Common myeloid progenitor, CD34-positive (primary cell): ENCODE results near the gene GNAI1. TPM values are rescaled to one million over a fixed set of nuclear protein-coding genes. Genes with fewer than 3 reads are reported as not detected.

Source experiments
- CTCF ChIA-PET: fragments of 350-600 bp; sonication (Branson Sonifier 250); formaldehyde crosslinking; loops from one replicate; lab custom pipeline; 2021; ENCODE audit warnings: antibody characterized with exemption; lab: Charles Lee
- POLR2A ChIA-PET: fragments of 350-600 bp; sonication (Branson Sonifier 250); formaldehyde crosslinking; loops from one replicate; lab custom pipeline; 2021; ENCODE audit warnings: antibody characterized with exemption; lab: Charles Lee
- DNase-seq, 3 donors: peaks; one replicate each; pipeline versions ENCODE4 v3.0.0 to v3.0.0-alpha.2; 2013
- H3K27ac ChIP-seq, 2 experiments: 1 replicate in 1 of 2; 2 replicates in 1 of 2; pipeline ENCODE4 v1.7.0; 2013; ENCODE audit warnings: inconsistent platforms in 2 of 2, low read length in 2 of 2, mild to moderate bottlenecking in 2 of 2, low read depth in 1 of 2, moderate library complexity in 1 of 2; ENCODE audit not compliant: severe bottlenecking in 2 of 2, insufficient read depth in 1 of 2, poor library complexity in 1 of 2
- H3K27me3 ChIP-seq, 5 experiments: replicated peaks in 2 of 5; 1 replicate in 3 of 5; 2 replicates in 2 of 5; pipeline versions ENCODE4 v1.6.1 to v1.7.0; 2013; ENCODE audit warnings: low read length in 4 of 5, mild to moderate bottlenecking in 2 of 5, moderate library complexity in 2 of 5, inconsistent platforms in 1 of 5; ENCODE audit not compliant: insufficient read depth in 5 of 5, control insufficient read depth in 4 of 5
- H3K36me3 ChIP-seq, 4 experiments: 1 replicate in 2 of 4; 2 replicates in 2 of 4; pipeline versions ENCODE4 v1.6.1 to v1.7.0; 2013; ENCODE audit warnings: low read length in 3 of 4, control low read depth in 1 of 4, mild to moderate bottlenecking in 1 of 4; ENCODE audit not compliant: control insufficient read depth in 4 of 4, insufficient read depth in 4 of 4
- H3K4me1 ChIP-seq, 4 experiments: 1 replicate in 3 of 4; 2 replicates in 1 of 4; pipeline versions ENCODE4 v1.6.1 to v1.7.1; 2013; ENCODE audit warnings: low read length in 3 of 4, mild to moderate bottlenecking in 3 of 4, control low read depth in 1 of 4, inconsistent platforms in 1 of 4, moderate library complexity in 1 of 4; ENCODE audit not compliant: control insufficient read depth in 4 of 4, insufficient read depth in 4 of 4; ENCODE audit errors: control extremely low read depth in 1 of 4
- H3K4me3 ChIP-seq, 7 experiments: 1 replicate in 4 of 7; 2 replicates in 3 of 7; pipeline versions ENCODE4 v1.5.1 to v1.7.0; 2013; ENCODE audit warnings: mild to moderate bottlenecking in 7 of 7, low read length in 6 of 7, moderate library complexity in 6 of 7, inconsistent platforms in 2 of 7, low read depth in 2 of 7, control low read depth in 1 of 7; ENCODE audit not compliant: insufficient read depth in 4 of 7, control insufficient read depth in 1 of 7; ENCODE audit errors: extremely low read depth in 1 of 7
- H3K9me3 ChIP-seq, 5 experiments: 1 replicate in 4 of 5; 2 replicates in 1 of 5; pipeline versions ENCODE4 v1.6.1 to v1.7.1; 2013; ENCODE audit warnings: low read length in 4 of 5, mild to moderate bottlenecking in 2 of 5, inconsistent platforms in 1 of 5, low read depth in 1 of 5, moderate library complexity in 1 of 5; ENCODE audit not compliant: control insufficient read depth in 4 of 5, insufficient read depth in 2 of 5; ENCODE audit errors: control extremely low read depth in 1 of 5
- WGBS: methylation state at CpG from one replicate; pipeline ENCODE4 v1.1.5; 2013; ENCODE audit not compliant: insufficient coverage; 5-methylcytosine and 5-hydroxymethylcytosine counted together
- polyA plus RNA-seq: library from polyadenylated mRNA; unstranded; fragments of 120-200 nt; gene quantifications from one replicate; pipeline ENCODE4 v1.2.1, GENCODE V29; 2013

Gene GNAI1
- polyA plus RNA-seq, result 65.3 TPM

DNA sequence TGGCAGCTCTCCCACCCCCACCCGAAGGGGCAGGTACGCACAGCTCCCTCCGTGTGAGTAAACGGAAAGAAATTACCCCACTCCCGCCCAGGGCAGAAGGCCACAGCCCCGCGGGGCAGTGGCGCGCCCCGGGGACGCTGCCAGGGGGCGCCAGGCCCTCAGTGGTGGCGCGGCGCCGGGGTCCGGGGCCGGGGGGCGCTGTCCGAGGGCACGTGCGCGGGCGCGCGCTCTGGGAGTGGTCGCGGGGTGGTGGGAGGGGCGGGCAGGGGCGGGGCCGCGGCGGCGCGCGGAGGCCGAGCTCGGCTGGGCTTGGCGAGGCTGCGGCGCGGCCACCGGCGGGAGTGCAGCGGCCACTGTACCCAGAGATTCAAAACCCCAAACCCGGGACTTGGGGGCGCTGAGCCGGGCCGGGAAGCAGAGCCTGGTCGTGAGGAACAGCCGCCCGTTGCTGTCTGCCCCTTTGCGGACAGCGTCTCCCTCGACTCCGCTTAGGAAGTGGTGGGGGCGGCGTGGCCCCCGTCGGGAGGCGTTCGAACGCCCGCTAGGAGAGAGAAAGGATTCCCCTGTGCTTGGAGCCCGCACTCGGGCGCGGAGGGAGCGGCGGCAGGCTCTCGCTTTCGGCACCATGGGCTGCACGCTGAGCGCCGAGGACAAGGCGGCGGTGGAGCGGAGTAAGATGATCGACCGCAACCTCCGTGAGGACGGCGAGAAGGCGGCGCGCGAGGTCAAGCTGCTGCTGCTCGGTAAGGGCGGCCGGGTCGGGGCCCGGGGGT lies at the start of gene GNAI1:
Gene GNAI1, plus strand, starts transcription at position 296 of the 773 bp plus-strand sequence. Its CDS starts 330 bp downstream, at position 626.
- under 1% methylated on average over 57 of the region's 92 CpGs for WGBS
- CTCF ChIA-PET, result interaction anchor here (0.6 to 10.1 kb wide), 24 partner anchors 9 to 265 kb away, joined by 3 to 136 read pairs (median 4); no protein-coding TSS in a partner anchor
- H3K27ac ChIP-seq, result peak within 1 kb of the TSS; percentile 59 to 76

GRCh38 chr7:80087051-80087770 lies 47.4 kb upstream of the GNAI1 start:
- ChIA-PET POLR2A (no interaction called here), CTCF (interaction anchor here (1.0 to 3.9 kb wide), 6 partner anchors 9 to 26 kb away, joined by 3 to 22 read pairs (median 4); no protein-coding TSS in a partner anchor)
- WGBS, result 97% methylated on average over 8 of the region's 11 CpGs
- no peaks in the 10 kb centered on the region for H3K27me3 ChIP-seq
- peaks cover 0 to 14% (median 5%) of the 10 kb centered on the region in 4 experiments for H3K4me1 ChIP-seq
- H3K9me3 ChIP-seq, result peaks cover 0 to 5% (median 0%) of the 10 kb centered on the region in 5 experiments
- H3K4me3 ChIP-seq, result no peak overlapping the region
- H3K27ac ChIP-seq, result no peak overlapping the region
- H3K36me3 ChIP-seq, result no peaks in the 10 kb centered on the region
- no peak for DNase-seq

More for the DNA sequence above, at the start of gene GNAI1:
- POLR2A ChIA-PET, result interaction anchor here (1.0 to 1.8 kb wide), 4 partner anchors 28 to 39 kb away, joined by 3 to 7 read pairs (median 3); no protein-coding TSS in a partner anchor
- H3K27me3 ChIP-seq, result no peaks in the 10 kb centered on the region
- DNase-seq, result peak; percentile 85 to 91 (median 91)
- peaks cover 21 to 61% (median 46%) of the 10 kb centered on the region in 4 experiments for H3K4me1 ChIP-seq
- peak within 1 kb of the TSS; percentile 78 to 98 (median 97) for H3K4me3 ChIP-seq
- no peaks in the 10 kb centered on the region for H3K36me3 ChIP-seq
- H3K9me3 ChIP-seq, result no peaks in the 10 kb centered on the region

GRCh38 chr7:80087771-80088170 lies 46.9 kb upstream of the GNAI1 start:
- DNase-seq, result no peak
- POLR2A ChIA-PET, result no interaction called here
- no peak overlapping the region for H3K27ac ChIP-seq
- no peaks in the 10 kb centered on the region for H3K36me3 ChIP-seq
- CTCF ChIA-PET, result interaction anchor here (0.7 to 3.9 kb wide), 8 partner anchors 9 to 303 kb away, joined by 3 to 22 read pairs (median 4); no protein-coding TSS in a partner anchor
- WGBS, result no CpG with 5 or more reads among the region's 1 CpG
- peaks cover 0 to 5% (median 0%) of the 10 kb centered on the region in 5 experiments for H3K9me3 ChIP-seq
- no peaks in the 10 kb centered on the region for H3K27me3 ChIP-seq
- H3K4me3 ChIP-seq, result no peak overlapping the region
- H3K4me1 ChIP-seq, result peaks cover 0 to 10% (median 5%) of the 10 kb centered on the region in 4 experiments

DNA sequence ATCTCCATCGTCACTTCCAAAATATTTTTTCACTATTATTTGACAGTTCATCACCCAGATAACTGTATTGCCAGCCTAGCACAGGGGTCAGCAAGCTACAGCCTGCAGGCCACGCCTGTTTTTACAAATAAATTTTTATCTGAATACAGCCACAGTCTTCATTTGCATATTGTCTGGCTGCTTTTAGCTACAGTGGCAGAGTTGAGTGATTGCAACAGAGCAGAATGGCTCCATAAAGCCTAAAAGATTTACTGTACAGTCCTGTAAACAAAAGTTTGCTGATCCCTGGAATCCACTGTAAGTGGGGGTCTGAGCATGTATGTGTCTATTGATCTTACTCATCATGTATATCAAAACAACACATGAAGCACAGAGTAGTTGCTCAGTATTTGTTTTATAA lies 45.9 kb upstream of the GNAI1 start:
- Histone ChIP-seq H3K9me3 (peaks cover 0 to 5% (median 0%) of the 10 kb centered on the region in 5 experiments), H3K36me3 (no peaks in the 10 kb centered on the region), H3K4me1 (peaks cover 0 to 10% (median 5%) of the 10 kb centered on the region in 4 experiments), H3K27me3 (no peaks in the 10 kb centered on the region), H3K4me3 (no peak overlapping the region), H3K27ac (no peak overlapping the region)
- DNase-seq, result peak in 1 of 3 donors; percentile 46
- ChIA-PET CTCF (interaction anchor here (0.6 to 3.9 kb wide), 9 partner anchors 8 to 306 kb away, joined by 3 to 22 read pairs (median 4); no protein-coding TSS in a partner anchor), POLR2A (interaction anchor here (1.4 kb wide), 1 partner anchor 304 kb away, joined by 3 read pairs; no protein-coding TSS in a partner anchor)
- 60% methylated on average over 1 of the region's 2 CpGs for WGBS

- Histone ChIP-seq H3K9me3 (peaks cover 0 to 5% (median 0%) of the 10 kb centered on the region in 5 experiments), H3K36me3 (no peaks in the 10 kb centered on the region), H3K27me3 (no peaks in the 10 kb centered on the region), H3K4me1 (peaks cover 0 to 10% (median 5%) of the 10 kb centered on the region in 4 experiments), H3K27ac (no peak overlapping the region), H3K4me3 (no peak overlapping the region)
- no peak for DNase-seq
- ChIA-PET POLR2A (interaction anchor here (1.4 kb wide), 1 partner anchor 303 kb away, joined by 3 read pairs; no protein-coding TSS in a partner anchor), CTCF (interaction anchor here (0.6 to 3.9 kb wide), 8 partner anchors 7 to 305 kb away, joined by 3 to 22 read pairs (median 4); no protein-coding TSS in a partner anchor)
- 67% methylated on average over 1 of the region's 1 CpG for WGBS
These were observed 45.3 kb upstream of the GNAI1 start for GRCh38 chr7:80089366-80089765.

GRCh38 chr7:80093349-80093748 lies 41.3 kb upstream of the GNAI1 start:
- Histone ChIP-seq H3K27ac (no peak overlapping the region), H3K27me3 (no peaks in the 10 kb centered on the region), H3K9me3 (no peaks in the 10 kb centered on the region), H3K4me3 (no peak overlapping the region), H3K36me3 (no peaks in the 10 kb centered on the region), H3K4me1 (peaks cover 0 to 9% (median 4%) of the 10 kb centered on the region in 4 experiments)
- CTCF ChIA-PET, result interaction anchor here (0.7 to 1.1 kb wide), 2 partner anchors 38 to 41 kb away, joined by 3 read pairs; no protein-coding TSS in a partner anchor
- no CpG with 5 or more reads among the region's 2 CpGs for WGBS
- POLR2A ChIA-PET, result no interaction called here
- DNase-seq, result no peak
